Measurements from ENCODE around the gene RBBP5.

The RBBP5 gene

GRCh38 chr1:205121660-205122488 is at the start of gene RBBP5:
TSS of gene RBBP5 (minus strand) at chr1:205121978. CDS start at chr1:205121873, 105 bp downstream.
- peak; percentile 100 for ATAC-seq
- TF ChIP-seq TOX (CRISPR knock-in tag; IDR thresholded peaks at IDR 0.05; ENCODE audit: borderline replicate concordance) = peak; percentile 77; the same call in 1 of the 2 replicates
- peak; percentile 85; the same call in 1 of the 2 replicates for TF ChIP-seq PPARA (CRISPR knock-in tag; IDR thresholded peaks at IDR 0.05; ENCODE audit: borderline replicate concordance)
- peak; percentile 43; the same call in 1 of the 2 replicates for TF ChIP-seq ZC3H10 (CRISPR knock-in tag; IDR thresholded peaks at IDR 0.05)
- TF ChIP-seq ESRRG (CRISPR knock-in tag; IDR thresholded peaks at IDR 0.05) = no peak
- peak; percentile 95; the same call in 1 of the 2 replicates for TF ChIP-seq RARB (CRISPR knock-in tag; IDR thresholded peaks at IDR 0.05)
- peak; percentile 99 for TF ChIP-seq POU6F1 (CRISPR knock-in tag; IDR thresholded peaks at IDR 0.05; ENCODE audit: borderline replicate concordance, low read depth)

GRCh38 chr1:205171369-205171768 is 49.6 kb upstream of the RBBP5 start:
- no peak for ATAC-seq
- TF ChIP-seq ZNF70 (CRISPR knock-in tag; IDR thresholded peaks at IDR 0.05) (no peak), ZFP3 (CRISPR knock-in tag; IDR thresholded peaks at IDR 0.05) (no peak), OSR1 (CRISPR knock-in tag; IDR thresholded peaks at IDR 0.05) (no peak), TCF4 (CRISPR knock-in tag; IDR thresholded peaks at IDR 0.05; ENCODE audit: borderline replicate concordance) (no peak), ZNF8 (CRISPR knock-in tag; IDR thresholded peaks at IDR 0.05) (no peak), ESRRG (CRISPR knock-in tag; IDR thresholded peaks at IDR 0.05) (no peak), ZNF565 (CRISPR knock-in tag; conservative IDR thresholded peaks at IDR 0.05; ENCODE audit: low read depth) (no peak)

GRCh38 chr1:205170532-205171269 is 48.9 kb upstream of the RBBP5 start:
- ATAC-seq = no peak
- TF ChIP-seq SNAI2 (CRISPR knock-in tag; IDR thresholded peaks at IDR 0.05) (no peak), PPARA (CRISPR knock-in tag; IDR thresholded peaks at IDR 0.05; ENCODE audit: borderline replicate concordance) (no peak), ZNF565 (CRISPR knock-in tag; conservative IDR thresholded peaks at IDR 0.05; ENCODE audit: low read depth) (no peak), GLIS3 (CRISPR knock-in tag; IDR thresholded peaks at IDR 0.05) (no peak), TOX (CRISPR knock-in tag; IDR thresholded peaks at IDR 0.05; ENCODE audit: borderline replicate concordance) (no peak), ZC3H10 (CRISPR knock-in tag; IDR thresholded peaks at IDR 0.05) (no peak), OSR1 (CRISPR knock-in tag; IDR thresholded peaks at IDR 0.05) (no peak), CSRNP3 (CRISPR knock-in tag; IDR thresholded peaks at IDR 0.05) (no peak), ISL1 (CRISPR knock-in tag; IDR thresholded peaks at IDR 0.05) (no peak), ARNTL (CRISPR knock-in tag; IDR thresholded peaks at IDR 0.05; ENCODE audit: borderline replicate concordance, low read depth) (no peak)

GRCh38 chr1:205169248-205169647 is 47.5 kb upstream of the RBBP5 start:
- no peak for TF ChIP-seq TOX (CRISPR knock-in tag; IDR thresholded peaks at IDR 0.05; ENCODE audit: borderline replicate concordance)
- no peak for TF ChIP-seq BACH2 (CRISPR knock-in tag; IDR thresholded peaks at IDR 0.05; ENCODE audit: borderline replicate concordance)
- TF ChIP-seq ARNTL (CRISPR knock-in tag; IDR thresholded peaks at IDR 0.05; ENCODE audit: borderline replicate concordance, low read depth) = no peak
- no peak for TF ChIP-seq PATZ1 (CRISPR knock-in tag; IDR thresholded peaks at IDR 0.05; ENCODE audit: borderline replicate concordance)
- TF ChIP-seq TSHZ2 (CRISPR knock-in tag; IDR thresholded peaks at IDR 0.05) = no peak
- TF ChIP-seq ZNF8 (CRISPR knock-in tag; IDR thresholded peaks at IDR 0.05) = no peak
- TF ChIP-seq OSR1 (CRISPR knock-in tag; IDR thresholded peaks at IDR 0.05) = no peak
- no peak for TF ChIP-seq ZNF565 (CRISPR knock-in tag; conservative IDR thresholded peaks at IDR 0.05; ENCODE audit: low read depth)
- no peak for TF ChIP-seq ZFP3 (CRISPR knock-in tag; IDR thresholded peaks at IDR 0.05)
- TF ChIP-seq GLIS3 (CRISPR knock-in tag; IDR thresholded peaks at IDR 0.05) = no peak
- no peak for TF ChIP-seq ZFP30 (CRISPR knock-in tag; IDR thresholded peaks at IDR 0.05)
- TF ChIP-seq CSRNP3 (CRISPR knock-in tag; IDR thresholded peaks at IDR 0.05) = no peak
- TF ChIP-seq POU6F1 (CRISPR knock-in tag; IDR thresholded peaks at IDR 0.05; ENCODE audit: borderline replicate concordance, low read depth) = no peak
- no peak for ATAC-seq

All from SK-N-SH treated with all-trans-retinoic acid at 6 μM for 48 hours (cell line).